ENCODE data around the gene PRPF8.

DNA sequence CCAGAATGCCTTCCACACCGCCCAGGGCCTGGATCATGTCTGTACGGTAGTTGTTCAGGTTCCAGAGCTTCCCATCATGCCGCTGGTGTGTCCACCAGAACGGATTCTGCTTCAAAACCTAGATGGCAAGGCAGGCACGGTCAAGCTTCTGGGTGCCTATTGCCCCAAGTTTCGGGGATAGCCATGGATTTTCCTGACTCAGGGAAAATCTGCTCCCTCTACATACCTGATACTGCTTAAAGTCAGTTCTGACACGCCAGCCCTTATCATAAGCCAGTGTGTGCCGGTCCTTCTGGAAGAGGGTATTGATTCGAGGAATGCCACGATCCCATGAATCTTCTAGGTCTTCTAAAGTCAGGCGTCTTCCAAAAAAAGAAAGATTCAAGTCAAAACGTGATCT is 23.6 kb downstream of the PRPF8 start:
- TF ChIP-seq POLR2A (IDR thresholded peaks at IDR 0.05) = no peak
- TF ChIP-seq, protein P1, sequence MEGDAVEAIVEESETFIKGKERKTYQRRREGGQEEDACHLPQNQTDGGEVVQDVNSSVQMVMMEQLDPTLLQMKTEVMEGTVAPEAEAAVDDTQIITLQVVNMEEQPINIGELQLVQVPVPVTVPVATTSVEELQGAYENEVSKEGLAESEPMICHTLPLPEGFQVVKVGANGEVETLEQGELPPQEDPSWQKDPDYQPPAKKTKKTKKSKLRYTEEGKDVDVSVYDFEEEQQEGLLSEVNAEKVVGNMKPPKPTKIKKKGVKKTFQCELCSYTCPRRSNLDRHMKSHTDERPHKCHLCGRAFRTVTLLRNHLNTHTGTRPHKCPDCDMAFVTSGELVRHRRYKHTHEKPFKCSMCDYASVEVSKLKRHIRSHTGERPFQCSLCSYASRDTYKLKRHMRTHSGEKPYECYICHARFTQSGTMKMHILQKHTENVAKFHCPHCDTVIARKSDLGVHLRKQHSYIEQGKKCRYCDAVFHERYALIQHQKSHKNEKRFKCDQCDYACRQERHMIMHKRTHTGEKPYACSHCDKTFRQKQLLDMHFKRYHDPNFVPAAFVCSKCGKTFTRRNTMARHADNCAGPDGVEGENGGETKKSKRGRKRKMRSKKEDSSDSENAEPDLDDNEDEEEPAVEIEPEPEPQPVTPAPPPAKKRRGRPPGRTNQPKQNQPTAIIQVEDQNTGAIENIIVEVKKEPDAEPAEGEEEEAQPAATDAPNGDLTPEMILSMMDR (IDR thresholded peaks at IDR 0.05) = no peak
- TF ChIP-seq POLR2AphosphoS5 (IDR thresholded peaks at IDR 0.05; ENCODE audit: insufficient read depth in 1 of 2, low read depth in 1 of 2) = no peak
